Stimulated activated CD4-positive, alpha-beta T cell treated with anti-CD3 and anti-CD28 coated beads, Interleukin-2, amount 100 ng/mL, for 48 hours (primary cell): Measurements from ENCODE around the gene AK8.

Source experiments
- DNase-seq, 2 donors: peaks; one replicate each; pipeline ENCODE4 v3.0.0-alpha.2; 2020

Gene AK8

DNA sequence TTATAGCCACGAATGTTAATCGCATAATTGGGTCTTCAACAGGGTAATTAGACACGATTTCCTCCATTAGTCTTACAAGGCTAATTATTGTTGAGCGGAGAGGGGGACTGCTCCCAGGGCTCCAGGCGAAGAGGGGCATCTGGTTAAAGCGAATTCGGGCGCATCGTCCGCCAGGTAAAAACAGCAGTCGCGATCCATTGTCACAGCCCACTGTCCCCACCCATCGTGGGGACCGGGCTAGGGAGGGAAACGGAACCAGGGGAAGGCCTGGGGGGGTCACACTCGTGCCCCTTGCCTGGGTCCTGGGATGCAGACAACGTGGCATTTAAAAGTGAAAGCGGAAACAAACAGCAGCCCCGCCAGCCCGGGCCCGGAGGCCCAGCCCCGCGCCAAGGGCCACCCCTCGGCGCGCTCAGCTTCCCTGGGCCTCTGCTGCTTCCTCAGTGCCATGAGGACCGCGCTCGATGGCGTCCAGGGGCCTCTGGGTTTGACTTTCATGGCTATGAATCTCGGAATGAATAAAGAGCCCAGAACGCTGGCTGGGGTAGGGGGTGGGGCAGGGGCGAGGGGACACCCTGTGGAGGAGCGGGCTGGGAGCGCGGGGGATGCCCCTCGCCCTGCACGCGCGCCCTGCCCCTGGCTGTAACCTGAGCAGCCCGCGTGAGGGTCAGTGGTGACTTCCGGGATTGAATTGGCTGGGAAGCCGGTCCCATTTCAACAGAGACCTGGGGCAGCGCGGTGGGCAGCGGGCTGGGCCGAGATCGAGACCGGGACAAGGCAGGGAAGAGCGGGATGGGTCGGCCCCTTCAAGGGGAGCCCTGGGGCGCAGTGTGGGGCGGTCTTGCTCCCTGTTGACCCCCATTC is 107.9 kb downstream of the AK8 start:
- peak; percentile 43 to 51 for DNase-seq

DNA sequence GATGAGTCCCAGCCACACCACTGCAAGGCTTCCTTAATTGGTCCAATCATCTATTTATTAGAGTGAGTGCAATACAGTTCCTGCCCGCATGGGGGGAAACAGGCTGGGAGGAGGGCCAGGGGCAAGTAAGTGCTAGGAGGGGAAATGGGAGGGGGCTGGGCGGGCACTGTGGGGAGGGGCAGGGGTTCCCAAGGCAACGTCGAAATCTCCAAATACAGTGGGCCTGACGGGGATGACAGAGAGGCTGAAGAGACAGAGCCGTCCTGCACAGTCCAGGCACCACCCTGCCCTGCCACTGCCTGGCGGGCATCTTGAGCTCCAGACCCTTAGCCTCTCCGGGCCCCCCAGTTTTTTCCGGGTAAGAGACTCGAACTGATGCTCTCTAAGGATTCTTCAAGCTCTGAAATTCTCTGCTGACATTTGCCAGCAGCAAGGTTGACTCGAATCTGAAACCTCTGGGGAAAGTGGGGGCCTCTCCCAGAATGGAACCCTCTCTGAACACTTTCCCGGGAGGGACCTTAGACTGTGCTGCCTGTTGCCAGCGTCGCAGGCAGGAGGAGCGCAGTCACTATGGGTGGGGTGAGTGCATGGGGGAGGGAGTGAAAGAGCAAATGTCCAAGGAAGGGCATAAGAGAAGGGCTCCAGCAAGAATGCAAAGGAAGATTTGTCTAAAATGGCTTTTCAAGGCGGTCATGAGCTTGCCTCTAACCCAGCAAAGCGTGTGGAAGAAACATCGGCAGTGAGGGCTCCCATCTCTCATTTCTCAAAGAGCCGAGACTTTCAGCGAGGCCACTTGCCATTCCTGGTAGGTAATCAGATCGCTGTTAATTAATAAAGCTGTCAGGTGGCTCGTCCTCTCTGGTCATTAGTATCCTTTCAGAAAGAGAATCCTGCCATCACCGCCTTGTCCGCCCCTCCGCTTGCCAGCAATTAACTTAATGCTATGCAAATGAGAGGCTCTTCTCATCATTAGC is 108.9 kb downstream of the AK8 start:
- peak; percentile 50 to 56 for DNase-seq

- no peak for DNase-seq
Observed at GRCh38 chr9:132763574-132763973, 114.5 kb downstream of the AK8 start.

- DNase-seq = no peak
Observed at GRCh38 chr9:132762896-132763295, 115.2 kb downstream of the AK8 start.

- no peak for DNase-seq
Observed at GRCh38 chr9:132761602-132762001, 116.5 kb downstream of the AK8 start.

DNA sequence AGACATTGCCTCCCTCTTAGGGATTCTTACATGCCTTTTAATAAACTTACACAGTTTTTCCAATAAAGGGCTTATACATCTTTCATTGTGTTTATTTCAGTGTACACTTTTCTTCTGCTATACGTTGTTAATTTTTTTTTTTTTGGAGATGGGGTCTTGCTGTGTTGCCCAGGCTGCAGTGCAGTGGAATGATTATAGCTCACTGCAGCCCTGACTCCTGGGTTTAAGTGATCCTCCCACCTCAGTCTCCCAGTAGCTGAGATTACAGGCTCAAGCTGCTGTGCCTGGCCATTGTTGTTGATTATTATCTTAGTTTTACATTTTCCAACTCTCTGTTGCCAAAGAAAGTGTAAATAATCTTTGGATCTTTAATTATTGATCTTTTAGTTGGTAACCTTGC is 118.0 kb downstream of the AK8 start:
- DNase-seq = no peak

DNA sequence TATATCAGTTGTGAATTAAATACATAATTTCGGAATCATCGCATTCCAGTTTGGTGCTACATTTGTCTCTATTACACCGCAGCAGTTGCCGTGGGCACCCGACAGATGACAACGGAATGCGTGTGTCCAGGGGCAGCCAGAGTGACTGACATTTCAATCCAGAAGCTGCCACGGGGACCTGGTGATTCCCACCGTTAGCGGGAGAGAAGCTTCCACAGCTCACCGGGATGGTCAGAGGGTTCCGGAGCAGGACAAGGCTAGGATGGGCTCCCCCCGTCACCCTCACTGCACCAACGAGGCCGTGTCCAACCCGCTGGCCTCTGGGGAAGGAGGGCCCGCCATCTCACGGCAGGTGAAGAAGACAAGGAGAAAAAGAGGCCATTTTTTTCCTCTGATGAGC is 121.1 kb downstream of the AK8 start:
- DNase-seq = no peak

- no peak for DNase-seq
Observed at GRCh38 chr9:132756214-132756845, 121.8 kb downstream of the AK8 start.

GRCh38 chr9:132755096-132755495 is 123.0 kb downstream of the AK8 start:
- no peak for DNase-seq

DNA sequence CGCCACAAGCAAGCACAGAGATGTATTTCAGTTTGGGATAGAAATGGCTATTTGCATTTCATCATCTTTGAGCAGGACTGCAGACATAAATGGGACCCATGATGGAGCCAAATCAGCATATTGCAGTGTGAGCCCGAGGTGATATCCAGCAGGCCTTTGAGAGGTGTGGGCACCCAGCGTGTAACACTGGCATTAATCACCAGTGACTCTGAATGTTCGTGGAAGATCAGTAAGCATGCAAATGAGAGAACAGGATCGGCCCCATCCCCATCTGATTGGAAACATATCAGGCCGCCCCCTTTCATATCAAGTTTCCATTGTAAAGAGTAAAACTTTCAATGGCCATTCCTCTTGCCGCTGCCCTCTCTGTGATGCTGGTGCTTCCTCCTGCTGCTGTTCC is 123.8 kb downstream of the AK8 start:
- DNase-seq = no peak

DNA sequence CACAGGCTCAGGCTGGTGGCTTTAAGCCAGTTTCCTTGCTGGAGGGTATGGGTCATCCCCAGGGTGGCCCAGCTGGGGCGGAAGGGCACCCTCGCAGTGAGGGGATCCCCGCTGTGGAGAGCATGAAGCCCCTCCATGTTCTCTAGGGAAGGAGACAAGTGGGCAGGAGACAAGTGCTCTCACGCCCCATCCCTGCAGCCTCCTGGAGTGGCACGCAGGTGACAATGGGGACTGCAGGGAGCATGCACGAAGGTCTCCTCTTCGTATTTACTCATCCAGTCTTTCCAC is 124.5 kb downstream of the AK8 start:
- no peak for DNase-seq

DNA sequence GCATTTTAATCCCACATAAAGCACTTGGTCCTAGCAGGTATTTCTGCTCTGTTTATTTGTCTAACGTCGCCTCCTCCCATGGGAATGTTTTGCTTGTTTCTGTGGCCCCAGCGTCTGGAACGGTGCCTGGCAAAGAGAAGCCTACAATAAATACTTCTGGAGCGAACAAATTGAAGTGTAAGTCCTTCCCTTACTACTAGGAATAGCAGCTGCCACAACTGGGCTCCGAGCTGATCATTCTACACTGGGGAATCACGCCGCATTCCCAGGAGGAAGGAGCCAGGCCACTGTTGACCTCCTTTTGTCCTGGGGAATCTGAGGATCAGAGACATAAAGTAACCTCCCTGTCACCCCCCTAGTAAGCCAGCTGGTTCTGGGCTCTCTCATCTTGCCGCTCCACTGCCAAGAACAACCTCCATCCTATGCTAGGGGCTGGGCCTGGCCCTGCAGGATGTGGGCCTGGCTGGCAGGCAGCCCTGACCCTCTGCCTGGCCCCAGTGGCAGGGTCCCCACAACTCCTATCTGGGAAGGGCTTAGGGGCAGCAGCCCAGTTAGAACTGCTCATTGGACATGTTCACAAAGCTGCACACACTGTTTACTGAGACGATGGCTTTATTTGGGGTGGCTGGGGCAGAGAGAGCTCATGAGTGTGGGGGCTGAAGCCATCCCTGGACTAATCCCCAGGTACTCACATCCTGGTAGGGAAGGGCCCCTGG is 125.0 kb downstream of the AK8 start:
- no peak for DNase-seq

DNA sequence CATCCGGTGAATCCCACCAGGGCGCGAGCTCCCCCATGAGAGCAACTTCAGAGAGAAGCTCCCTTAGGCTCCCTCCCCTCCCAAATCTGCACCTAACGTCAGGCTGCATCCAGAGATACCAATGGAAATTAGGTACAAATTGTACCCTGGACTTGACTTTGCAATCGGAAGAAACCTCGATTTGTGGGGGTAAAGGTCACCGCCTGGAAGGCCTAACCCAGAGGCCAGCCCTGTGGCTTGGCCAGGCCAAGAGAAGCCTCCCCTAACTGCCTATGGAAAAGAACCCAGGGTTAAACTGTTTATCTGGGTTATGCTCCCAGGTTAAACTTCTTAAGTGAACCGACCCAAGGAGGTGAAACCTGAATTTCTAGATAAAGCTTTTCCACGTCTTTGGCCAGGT is 127.4 kb downstream of the AK8 start:
- DNase-seq = no peak

DNA sequence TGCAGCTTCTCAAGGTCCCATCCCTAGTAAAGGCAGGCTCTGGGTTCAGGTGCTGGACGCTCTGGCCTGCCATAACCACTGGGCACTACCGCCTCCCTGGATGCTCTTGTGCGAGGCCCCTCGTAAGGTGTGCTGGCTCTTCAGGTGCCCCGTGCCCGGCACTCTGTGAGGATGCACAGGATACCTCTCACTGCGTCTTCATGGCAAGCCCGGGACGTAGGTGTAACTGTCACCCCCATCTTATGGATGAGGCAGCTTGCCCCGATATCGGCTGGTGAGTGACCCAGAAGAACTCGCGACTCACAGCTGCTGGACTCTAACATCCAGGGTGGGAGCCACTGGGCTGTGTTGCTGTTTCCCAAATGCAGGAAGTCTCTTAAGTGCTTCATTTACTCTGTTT is 128.8 kb downstream of the AK8 start:
- no peak for DNase-seq

GRCh38 chr9:132748450-132748849 is 129.6 kb downstream of the AK8 start:
- no peak for DNase-seq

GRCh38 chr9:132745756-132746709 is 132.1 kb downstream of the AK8 start:
- DNase-seq = no peak

GRCh38 chr9:132744881-132745755 is 133.0 kb downstream of the AK8 start:
- no peak for DNase-seq

DNA sequence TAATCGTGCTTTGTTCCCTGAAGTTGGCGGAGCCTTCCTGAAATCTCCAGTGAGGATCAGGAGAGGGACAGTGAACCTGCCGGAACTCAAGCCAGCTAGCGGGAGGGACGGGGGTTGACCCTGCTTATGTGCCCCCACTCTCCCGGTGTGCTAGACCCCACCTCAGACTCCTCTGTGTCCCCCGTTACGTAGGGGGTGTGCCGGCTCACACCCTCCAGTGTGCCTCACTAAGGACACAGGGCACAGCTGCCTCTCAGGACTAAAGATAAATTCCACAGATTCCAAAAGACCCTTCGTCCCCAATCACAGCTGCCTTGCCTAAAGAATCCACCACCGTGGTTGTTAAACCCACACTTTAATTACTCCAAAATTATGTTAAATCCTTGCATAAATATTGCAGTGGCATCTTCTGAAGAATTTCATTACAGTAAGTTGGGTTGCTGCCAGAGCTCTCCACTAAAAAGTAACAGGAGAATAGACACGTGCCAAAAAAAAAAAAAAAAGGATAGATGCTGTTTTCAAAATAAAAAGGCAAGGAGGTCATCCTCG is 134.1 kb downstream of the AK8 start:
- DNase-seq = no peak

- DNase-seq = no peak
Observed at GRCh38 chr9:132742821-132743311, 135.2 kb downstream of the AK8 start.
